DLD1 (cell line): Measurements from ENCODE around the gene MPIG6B.
"Not testable (repeated sequence)": the region's sequence is repeated elsewhere in the genome, so short reads cannot be mapped to it uniquely, and the experiment has no call there.

Experiments
- in situ Hi-C: cut with HindIII; loops from 2 replicates; pipeline ENCODE4 v1.10.0; 2017; ENCODE audit warnings: low sequenced_read_pairs

MPIG6B gene

GRCh38 chr6:31700740-31701401 lies 22.3 kb upstream of the MPIG6B start:
- in situ Hi-C loops: no loop called here

- in situ Hi-C loops: no loop called here
Measured at GRCh38 chr6:31701666-31702404, 21.3 kb upstream of the MPIG6B start.

GRCh38 chr6:31702405-31702818 lies 20.8 kb upstream of the MPIG6B start:
- in situ Hi-C loops: no loop called here

- in situ Hi-C loops: no loop called here
Measured at GRCh38 chr6:31702819-31703716, 20.1 kb upstream of the MPIG6B start, which contains the start of gene ABHD16A. Gene ABHD16A, minus strand, starts transcription at chr6:31703324. Its CDS starts 43 bp downstream, at chr6:31703281.

- in situ Hi-C loops: no loop called here
Measured at GRCh38 chr6:31705931-31706330, 17.2 kb upstream of the MPIG6B start.

GRCh38 chr6:31706599-31706998 lies 16.6 kb upstream of the MPIG6B start, which contains the start of gene LY6G6F:
Gene LY6G6F, plus strand, starts transcription at chr6:31706866. Its CDS starts 41 bp downstream, at chr6:31706907.
- in situ Hi-C loops: no loop called here

GRCh38 chr6:31707701-31708100 lies 15.5 kb upstream of the MPIG6B start:
- in situ Hi-C loops: no loop called here

- in situ Hi-C loops: no loop called here
Measured at GRCh38 chr6:31708224-31708623, 14.9 kb upstream of the MPIG6B start.

GRCh38 chr6:31709157-31709556 lies 14.0 kb upstream of the MPIG6B start:
- in situ Hi-C loops: not testable (repeated sequence)

- in situ Hi-C loops: no loop called here
Measured at GRCh38 chr6:31710523-31711219, 12.5 kb upstream of the MPIG6B start.

GRCh38 chr6:31711233-31711632 lies 11.9 kb upstream of the MPIG6B start:
- in situ Hi-C loops: no loop called here

GRCh38 chr6:31712296-31712695 lies 10.9 kb upstream of the MPIG6B start:
- in situ Hi-C loops: no loop called here

GRCh38 chr6:31713465-31713864 lies 9.7 kb upstream of the MPIG6B start:
- in situ Hi-C loops: no loop called here

GRCh38 chr6:31713991-31714684 lies 9.0 kb upstream of the MPIG6B start:
- in situ Hi-C loops: no loop called here

GRCh38 chr6:31715022-31715958 lies 7.9 kb upstream of the MPIG6B start, which contains the start of gene LY6G6D:
Gene LY6G6D, plus strand, starts transcription at chr6:31715348. Its CDS starts 8 bp downstream, at chr6:31715356.
- in situ Hi-C loops: no loop called here

- in situ Hi-C loops: no loop called here
Measured at GRCh38 chr6:31717499-31718222, 5.5 kb upstream of the MPIG6B start.

GRCh38 chr6:31718265-31718664 lies 4.9 kb upstream of the MPIG6B start:
- in situ Hi-C loops: no loop called here

GRCh38 chr6:31719001-31719400 lies 4.2 kb upstream of the MPIG6B start:
- in situ Hi-C loops: no loop called here
